Stimulated activated CD8-positive, alpha-beta memory T cell treated with anti-CD3 and anti-CD28 coated beads, Interleukin-15, amount 100 ng/mL, for 4 hours (primary cell): ENCODE data around the gene CDC37L1.

Source experiments
- DNase-seq, 2 donors: peaks; one replicate each; pipeline ENCODE4 v3.0.0-alpha.2; 2020; ENCODE audit warnings: low read depth in 2 of 2

CDC37L1 gene

GRCh38 chr9:4668604-4669003, 10.8 kb upstream of the CDC37L1 start:
- DNase-seq: no peak

GRCh38 chr9:4669890-4670289, 9.5 kb upstream of the CDC37L1 start:
- no peak for DNase-seq

GRCh38 chr9:4670591-4670990, 8.8 kb upstream of the CDC37L1 start:
- DNase-seq: no peak

- DNase-seq: no peak
Measured at GRCh38 chr9:4671737-4672136, 7.6 kb upstream of the CDC37L1 start.

- no peak for DNase-seq
Measured at GRCh38 chr9:4674783-4675182, 4.6 kb upstream of the CDC37L1 start.

- DNase-seq: no peak
Measured at GRCh38 chr9:4677392-4677791, 2.0 kb upstream of the CDC37L1 start.

- DNase-seq: no peak
Measured at GRCh38 chr9:4678679-4679267, 596 bp upstream of the CDC37L1 start.

- no peak for DNase-seq
Measured at GRCh38 chr9:4680173-4680525, 780 bp downstream of the CDC37L1 start.

GRCh38 chr9:4680750-4681149, 1.4 kb downstream of the CDC37L1 start:
- DNase-seq: no peak

- no peak for DNase-seq
Measured at GRCh38 chr9:4684820-4685219, 5.5 kb downstream of the CDC37L1 start.

GRCh38 chr9:4686112-4686511, 6.7 kb downstream of the CDC37L1 start:
- DNase-seq: no peak

GRCh38 chr9:4686584-4686983, 7.2 kb downstream of the CDC37L1 start:
- DNase-seq: no peak

GRCh38 chr9:4689021-4689420, 9.7 kb downstream of the CDC37L1 start:
- DNase-seq: no peak

- no peak for DNase-seq
Measured at GRCh38 chr9:4689687-4690104, 10.3 kb downstream of the CDC37L1 start.

GRCh38 chr9:4690144-4690543, 10.8 kb downstream of the CDC37L1 start:
- DNase-seq: no peak

- no peak for DNase-seq
Measured at GRCh38 chr9:4691795-4692194, 12.4 kb downstream of the CDC37L1 start.

GRCh38 chr9:4700091-4700490, 20.7 kb downstream of the CDC37L1 start:
- no peak for DNase-seq

GRCh38 chr9:4700932-4701331, 21.6 kb downstream of the CDC37L1 start:
- DNase-seq: no peak

- no peak for DNase-seq
Measured at GRCh38 chr9:4701526-4701925, 22.2 kb downstream of the CDC37L1 start.

GRCh38 chr9:4704129-4704528, 24.8 kb downstream of the CDC37L1 start:
- DNase-seq: no peak

GRCh38 chr9:4706021-4706420, 26.7 kb downstream of the CDC37L1 start:
- no peak for DNase-seq

- no peak for DNase-seq
Measured at GRCh38 chr9:4706971-4707622, 27.7 kb downstream of the CDC37L1 start.

- no peak for DNase-seq
Measured at GRCh38 chr9:4709380-4709779, 30.0 kb downstream of the CDC37L1 start.

- DNase-seq: no peak
Measured at GRCh38 chr9:4713849-4714248, 34.5 kb downstream of the CDC37L1 start.
